ENCODE data around the gene TADA2A.
"Not testable (repeated sequence)": the region's sequence is repeated elsewhere in the genome, so short reads cannot be mapped to it uniquely, and the experiment has no call there.

The TADA2A gene

DNA sequence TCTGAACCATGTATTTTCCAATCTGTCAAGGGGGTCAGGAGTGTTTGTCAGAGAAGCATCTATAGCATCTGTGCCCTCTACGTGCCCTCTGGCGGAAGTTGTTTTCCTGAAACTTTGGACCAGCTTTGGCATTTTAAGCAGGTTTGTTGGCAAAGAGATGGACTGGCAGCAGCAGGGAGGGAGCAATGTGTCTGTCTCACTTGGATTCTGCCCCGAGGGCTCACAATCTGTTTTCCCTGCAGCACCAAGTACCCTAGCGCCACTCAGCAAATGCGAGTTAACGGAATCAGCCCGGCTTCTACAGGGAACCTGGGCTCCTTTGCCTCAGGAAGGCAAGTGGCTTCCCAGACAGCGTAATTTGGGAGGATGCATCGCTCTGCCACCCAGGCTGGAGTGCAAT lies 100.4 kb downstream of the TADA2A start:
- H3K23ac ChIP-seq (ENCODE audit: low read length in 2 of 2), result no peak overlapping the region
- WGBS, result 97% methylated on average over 9 of the region's 9 CpGs
- no peak overlapping the region for H2BK12ac ChIP-seq (ENCODE audit: low read length in 2 of 2)
- no peak overlapping the region for H3K9ac ChIP-seq (ENCODE audit: low read length)
- H3K36me3 ChIP-seq (ENCODE audit: control insufficient read depth in 1 of 2, insufficient read depth in 2 of 2, low read depth in 1 of 2, low read length in 2 of 2), result peaks cover 33 to 53% of the 10 kb centered on the region in 2 experiments
- H2BK5ac ChIP-seq (ENCODE audit: low read depth, low read length, poor library complexity, severe bottlenecking), result no peak overlapping the region
- H2BK120ac ChIP-seq (ENCODE audit: low read depth, low read length), result no peak overlapping the region
- H2AFZ ChIP-seq (ENCODE audit: low read depth, low read length), result no peak overlapping the region
- H2BK15ac ChIP-seq (ENCODE audit: low read depth, poor library complexity, severe bottlenecking), result no peak overlapping the region
- no peak overlapping the region for H3K4ac ChIP-seq (ENCODE audit: low read depth in 1 of 2, low read length in 2 of 2)
- no peaks in the 10 kb centered on the region for H3K27me3 ChIP-seq (ENCODE audit: control insufficient read depth in 1 of 2, insufficient read depth in 1 of 2, low read length in 2 of 2)
- DNase-seq, result no peak
- H3K18ac ChIP-seq (ENCODE audit: low read depth in 1 of 2, low read length in 2 of 2), result no peak overlapping the region
- no peak overlapping the region for H4K91ac ChIP-seq (ENCODE audit: low read length)
- H3K4me1 ChIP-seq (ENCODE audit: control insufficient read depth, insufficient read depth, low read depth, low read length), result peaks cover 7% of the 10 kb centered on the region
- no peaks in the 10 kb centered on the region for H3K9me3 ChIP-seq (ENCODE audit: control insufficient read depth, low read length)
- peaks cover 11% of the 10 kb centered on the region for H3K79me1 ChIP-seq (replicated peaks; ENCODE audit: low read length, poor library complexity, severe bottlenecking)
- H3K14ac ChIP-seq (ENCODE audit: low read length in 2 of 2), result no peak overlapping the region
- no peak overlapping the region for H3K4me3 ChIP-seq (ENCODE audit: insufficient read depth in 1 of 2, low read depth in 1 of 2, low read length in 2 of 2)
- H3K4me2 ChIP-seq (ENCODE audit: low read length, poor library complexity, severe bottlenecking), result no peak overlapping the region
- no peak overlapping the region for H2AK5ac ChIP-seq (ENCODE audit: low read length, severe bottlenecking)
- H4K8ac ChIP-seq (ENCODE audit: low read length), result no peak overlapping the region
- no peak overlapping the region for H3K27ac ChIP-seq (ENCODE audit: low read length, poor library complexity, severe bottlenecking)

- peaks cover 36 to 70% of the 10 kb centered on the region in 2 experiments for H3K36me3 ChIP-seq (ENCODE audit: control insufficient read depth in 1 of 2, insufficient read depth in 2 of 2, low read depth in 1 of 2, low read length in 2 of 2)
- H3K18ac ChIP-seq (ENCODE audit: low read depth in 1 of 2, low read length in 2 of 2), result no peak overlapping the region
- peaks cover 7% of the 10 kb centered on the region for H3K4me1 ChIP-seq (ENCODE audit: control insufficient read depth, insufficient read depth, low read depth, low read length)
- DNase-seq, result no peak
- H3K9me3 ChIP-seq (ENCODE audit: control insufficient read depth, low read length), result no peaks in the 10 kb centered on the region
- H3K27me3 ChIP-seq (ENCODE audit: control insufficient read depth in 1 of 2, insufficient read depth in 1 of 2, low read length in 2 of 2), result no peaks in the 10 kb centered on the region
- no peak overlapping the region for H2BK12ac ChIP-seq (ENCODE audit: low read length in 2 of 2)
- no peak overlapping the region for H2BK5ac ChIP-seq (ENCODE audit: low read depth, low read length, poor library complexity, severe bottlenecking)
- H4K91ac ChIP-seq (ENCODE audit: low read length), result peak overlapping the region; percentile 57
- no peak overlapping the region for H3K23ac ChIP-seq (ENCODE audit: low read length in 2 of 2)
- no peak overlapping the region for H3K9ac ChIP-seq (ENCODE audit: low read length)
- no peak overlapping the region for H2BK120ac ChIP-seq (ENCODE audit: low read depth, low read length)
- no peak overlapping the region for H2AFZ ChIP-seq (ENCODE audit: low read depth, low read length)
- 95% methylated on average over 17 of the region's 17 CpGs for WGBS
- H2BK15ac ChIP-seq (ENCODE audit: low read depth, poor library complexity, severe bottlenecking), result no peak overlapping the region
- no peak overlapping the region for H4K8ac ChIP-seq (ENCODE audit: low read length)
- no peak overlapping the region for H2AK5ac ChIP-seq (ENCODE audit: low read length, severe bottlenecking)
- H3K27ac ChIP-seq (ENCODE audit: low read length, poor library complexity, severe bottlenecking), result no peak overlapping the region
- H3K4ac ChIP-seq (ENCODE audit: low read depth in 1 of 2, low read length in 2 of 2), result peak overlapping the region in 1 of 2 experiments; percentile 5
- H3K4me3 ChIP-seq (ENCODE audit: insufficient read depth in 1 of 2, low read depth in 1 of 2, low read length in 2 of 2), result no peak overlapping the region
- peak overlapping the region in 1 of 2 experiments; percentile 45 for H3K14ac ChIP-seq (ENCODE audit: low read length in 2 of 2)
- no peak overlapping the region for H3K4me2 ChIP-seq (ENCODE audit: low read length, poor library complexity, severe bottlenecking)
- H3K79me1 ChIP-seq (replicated peaks; ENCODE audit: low read length, poor library complexity, severe bottlenecking), result peaks cover 21% of the 10 kb centered on the region
These were observed 103.4 kb downstream of the TADA2A start for GRCh38 chr17:37510056-37510455.

DNA sequence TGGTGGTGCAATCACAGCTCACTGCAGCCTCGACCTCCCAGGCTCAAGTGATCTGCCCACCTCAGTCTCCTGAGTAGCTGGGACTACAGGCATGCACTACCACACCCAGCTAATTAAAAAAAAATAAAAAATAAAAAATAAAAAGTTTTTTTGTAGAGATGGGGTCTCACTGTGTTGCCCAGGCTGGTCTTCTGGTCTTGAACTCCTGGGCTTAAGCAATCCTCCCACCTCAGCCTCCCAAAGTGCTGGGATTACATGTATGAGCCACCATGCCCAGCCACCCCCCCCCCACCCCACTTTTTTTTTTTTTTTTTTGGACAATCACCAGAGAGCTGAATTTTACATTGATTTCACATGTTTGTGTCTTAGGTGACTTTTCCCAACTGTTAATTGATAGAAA lies 105.0 kb downstream of the TADA2A start:
- not testable (repeated sequence) for H3K4me1 ChIP-seq (ENCODE audit: control insufficient read depth, insufficient read depth, low read depth, low read length); H3K27me3 ChIP-seq (ENCODE audit: control insufficient read depth in 1 of 2, insufficient read depth in 1 of 2, low read length in 2 of 2); DNase-seq; H4K91ac ChIP-seq (ENCODE audit: low read length); H3K18ac ChIP-seq (ENCODE audit: low read depth in 1 of 2, low read length in 2 of 2); H3K4ac ChIP-seq (ENCODE audit: low read depth in 1 of 2, low read length in 2 of 2); H2BK5ac ChIP-seq (ENCODE audit: low read depth, low read length, poor library complexity, severe bottlenecking); H3K14ac ChIP-seq (ENCODE audit: low read length in 2 of 2); H2BK15ac ChIP-seq (ENCODE audit: low read depth, poor library complexity, severe bottlenecking); H3K27ac ChIP-seq (ENCODE audit: low read length, poor library complexity, severe bottlenecking); H3K4me2 ChIP-seq (ENCODE audit: low read length, poor library complexity, severe bottlenecking); H3K9ac ChIP-seq (ENCODE audit: low read length); H3K23ac ChIP-seq (ENCODE audit: low read length in 2 of 2); H2BK120ac ChIP-seq (ENCODE audit: low read depth, low read length); H2BK12ac ChIP-seq (ENCODE audit: low read length in 2 of 2); H4K8ac ChIP-seq (ENCODE audit: low read length); H2AFZ ChIP-seq (ENCODE audit: low read depth, low read length); H2AK5ac ChIP-seq (ENCODE audit: low read length, severe bottlenecking); H3K4me3 ChIP-seq (ENCODE audit: insufficient read depth in 1 of 2, low read depth in 1 of 2, low read length in 2 of 2); H3K9me3 ChIP-seq (ENCODE audit: control insufficient read depth, low read length)
- H3K79me1 ChIP-seq (replicated peaks; ENCODE audit: low read length, poor library complexity, severe bottlenecking), result peaks cover 19% of the 10 kb centered on the region
- peaks cover 37 to 80% of the 10 kb centered on the region in 2 experiments for H3K36me3 ChIP-seq (ENCODE audit: control insufficient read depth in 1 of 2, insufficient read depth in 2 of 2, low read depth in 1 of 2, low read length in 2 of 2)
- WGBS, result no CpG with 5 or more reads among the region's 1 CpG

GRCh38 chr17:37512442-37513068 lies 105.9 kb downstream of the TADA2A start:
- H2BK120ac ChIP-seq (ENCODE audit: low read depth, low read length), result no peak overlapping the region
- H3K4ac ChIP-seq (ENCODE audit: low read depth in 1 of 2, low read length in 2 of 2), result no peak overlapping the region
- no peak overlapping the region for H3K14ac ChIP-seq (ENCODE audit: low read length in 2 of 2)
- no peak overlapping the region for H4K91ac ChIP-seq (ENCODE audit: low read length)
- H3K23ac ChIP-seq (ENCODE audit: low read length in 2 of 2), result no peak overlapping the region
- WGBS, result 92% methylated on average over 22 of the region's 24 CpGs
- no peaks in the 10 kb centered on the region for H3K9me3 ChIP-seq (ENCODE audit: control insufficient read depth, low read length)
- H2BK12ac ChIP-seq (ENCODE audit: low read length in 2 of 2), result no peak overlapping the region
- peaks cover 8% of the 10 kb centered on the region for H3K4me1 ChIP-seq (ENCODE audit: control insufficient read depth, insufficient read depth, low read depth, low read length)
- no peak overlapping the region for H2BK5ac ChIP-seq (ENCODE audit: low read depth, low read length, poor library complexity, severe bottlenecking)
- H3K79me1 ChIP-seq (replicated peaks; ENCODE audit: low read length, poor library complexity, severe bottlenecking), result peaks cover 20% of the 10 kb centered on the region
- H2AFZ ChIP-seq (ENCODE audit: low read depth, low read length), result no peak overlapping the region
- H4K8ac ChIP-seq (ENCODE audit: low read length), result peak overlapping the region; percentile 52
- H3K18ac ChIP-seq (ENCODE audit: low read depth in 1 of 2, low read length in 2 of 2), result no peak overlapping the region
- H3K27me3 ChIP-seq (ENCODE audit: control insufficient read depth in 1 of 2, insufficient read depth in 1 of 2, low read length in 2 of 2), result no peaks in the 10 kb centered on the region
- peaks cover 39 to 79% of the 10 kb centered on the region in 2 experiments for H3K36me3 ChIP-seq (ENCODE audit: control insufficient read depth in 1 of 2, insufficient read depth in 2 of 2, low read depth in 1 of 2, low read length in 2 of 2)
- no peak overlapping the region for H3K27ac ChIP-seq (ENCODE audit: low read length, poor library complexity, severe bottlenecking)
- DNase-seq, result no peak
- no peak overlapping the region for H3K9ac ChIP-seq (ENCODE audit: low read length)
- no peak overlapping the region for H3K4me2 ChIP-seq (ENCODE audit: low read length, poor library complexity, severe bottlenecking)
- no peak overlapping the region for H2AK5ac ChIP-seq (ENCODE audit: low read length, severe bottlenecking)
- no peak overlapping the region for H2BK15ac ChIP-seq (ENCODE audit: low read depth, poor library complexity, severe bottlenecking)
- H3K4me3 ChIP-seq (ENCODE audit: insufficient read depth in 1 of 2, low read depth in 1 of 2, low read length in 2 of 2), result no peak overlapping the region

All from mesenchymal stem cell (in vitro differentiated cells and primary cell).